Measurements from ENCODE around the gene LGR4.
"Not testable (repeated sequence)": the region's sequence is repeated elsewhere in the genome, so short reads cannot be mapped to it uniquely, and the experiment has no call there.

LGR4 gene

DNA sequence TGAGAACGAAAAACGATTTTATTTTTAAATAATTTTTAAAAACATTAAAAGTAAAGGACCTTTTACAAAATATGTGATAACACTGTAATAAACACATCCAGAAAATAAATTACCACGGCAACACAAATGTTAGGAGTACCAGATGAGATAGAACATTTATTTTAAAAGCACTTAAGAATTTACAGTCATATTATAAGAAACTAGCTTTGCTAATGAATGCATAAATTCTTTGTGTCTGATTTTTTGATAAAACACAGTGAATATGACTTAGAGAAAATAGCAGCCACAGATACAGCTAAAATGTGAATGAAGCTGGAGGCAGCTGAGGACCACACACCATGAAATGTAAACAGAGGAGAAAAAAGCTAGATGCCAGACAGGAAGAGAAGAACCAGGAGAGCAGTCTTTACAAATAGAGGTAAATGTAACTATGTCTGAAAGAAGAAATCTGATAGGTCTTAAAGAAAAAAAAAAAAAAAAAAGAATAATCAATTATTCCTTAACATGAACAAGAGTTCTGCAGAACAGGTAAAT is 124.2 kb downstream of the LGR4 start:
- Histone ChIP-seq H3K4me3 (ENCODE audit: low read depth, low read length) (no peak overlapping the region), H2AFZ (ENCODE audit: low read length, unreplicated experiment) (no peak overlapping the region), H3K36me3 (ENCODE audit: insufficient read depth, low read length) (peaks cover 5% of the 10 kb centered on the region; the same call in 1 of the 2 replicates), H3K4me1 (ENCODE audit: control insufficient read depth, insufficient read depth, low read length, unreplicated experiment) (no peaks in the 10 kb centered on the region), H3K27ac (ENCODE audit: low read depth, low read length) (no peak overlapping the region), H3K79me2 (ENCODE audit: control insufficient read depth, insufficient read depth, low read length, unreplicated experiment) (no peaks in the 10 kb centered on the region), H3K27me3 (ENCODE audit: insufficient read depth, low read length) (no peaks in the 10 kb centered on the region)

DNA sequence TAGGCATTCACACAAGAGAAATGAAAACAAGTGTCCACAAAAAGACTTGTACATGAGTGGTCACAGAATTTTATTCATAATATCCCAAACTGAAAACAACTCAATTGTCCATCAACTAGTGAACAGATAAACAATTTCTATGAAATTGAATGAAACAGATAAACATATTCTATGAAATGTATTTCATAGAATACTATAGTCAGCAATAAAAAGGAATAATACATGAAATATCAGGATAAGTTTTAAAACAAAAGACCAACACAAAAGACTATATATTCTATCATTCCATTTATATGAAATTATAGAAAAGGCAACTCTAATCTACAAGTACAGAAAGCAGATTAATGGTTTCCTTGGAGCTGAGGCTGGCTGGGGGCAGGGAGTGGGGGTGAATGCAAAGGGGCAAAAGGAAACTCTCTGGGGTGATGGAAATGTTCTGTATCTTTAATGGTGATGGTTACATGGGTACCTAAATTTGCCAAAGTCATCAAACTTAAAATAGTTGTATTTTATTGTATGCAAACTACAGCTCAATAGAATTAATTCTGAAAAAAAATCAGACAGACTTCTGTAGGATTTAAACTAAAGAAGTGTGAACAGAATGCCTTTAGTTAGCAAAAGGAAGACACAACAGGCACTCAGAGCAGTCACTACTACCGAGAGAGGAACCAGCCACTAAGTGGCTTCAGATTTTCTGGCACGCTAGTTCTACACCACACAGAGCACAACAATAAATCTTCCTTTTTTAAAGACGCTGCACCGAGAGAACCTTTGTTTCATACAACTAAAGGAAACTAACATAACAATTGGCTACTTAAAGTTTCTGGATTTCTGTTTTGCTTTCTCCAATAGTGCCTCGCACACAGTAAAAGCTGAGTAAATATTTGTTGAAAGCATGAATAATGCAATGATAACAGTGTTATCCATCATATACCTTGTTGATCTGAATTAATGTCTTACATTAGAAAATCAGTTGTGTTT is 124.9 kb downstream of the LGR4 start:
- no peak overlapping the region for H3K27ac ChIP-seq (ENCODE audit: low read depth, low read length)
- no peak overlapping the region for H3K4me3 ChIP-seq (ENCODE audit: low read depth, low read length)
- H3K79me2 ChIP-seq (ENCODE audit: control insufficient read depth, insufficient read depth, low read length, unreplicated experiment): no peaks in the 10 kb centered on the region
- no peaks in the 10 kb centered on the region for H3K27me3 ChIP-seq (ENCODE audit: insufficient read depth, low read length)
- H3K36me3 ChIP-seq (ENCODE audit: insufficient read depth, low read length): peaks cover 5% of the 10 kb centered on the region; the same call in 1 of the 2 replicates
- no peak overlapping the region for H2AFZ ChIP-seq (ENCODE audit: low read length, unreplicated experiment)
- no peaks in the 10 kb centered on the region for H3K4me1 ChIP-seq (ENCODE audit: control insufficient read depth, insufficient read depth, low read length, unreplicated experiment)

DNA sequence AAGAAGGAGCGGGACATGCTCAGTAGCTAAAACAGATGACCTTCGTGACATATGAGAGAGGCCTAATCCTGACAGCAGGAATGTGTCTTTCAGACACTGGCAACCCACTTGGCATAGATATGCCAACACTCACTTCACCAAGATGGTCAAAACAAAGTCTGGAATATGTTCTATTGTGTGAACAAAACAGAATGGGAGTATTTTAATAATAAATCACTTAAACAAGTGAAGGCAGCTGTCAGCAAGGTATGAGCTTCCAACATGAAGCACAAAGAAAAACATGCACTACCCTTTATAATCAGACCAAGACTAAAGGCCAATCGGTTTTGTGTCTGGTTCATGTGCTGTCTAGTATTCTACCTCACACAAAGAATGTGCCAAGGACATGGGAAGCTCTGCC is 132.6 kb downstream of the LGR4 start:
- Histone ChIP-seq H2AFZ (ENCODE audit: low read length, unreplicated experiment) (no peak overlapping the region), H3K27ac (ENCODE audit: low read depth, low read length) (no peak overlapping the region), H3K27me3 (ENCODE audit: insufficient read depth, low read length) (no peaks in the 10 kb centered on the region), H3K4me3 (ENCODE audit: low read depth, low read length) (no peak overlapping the region), H3K36me3 (ENCODE audit: insufficient read depth, low read length) (no peaks in the 10 kb centered on the region), H3K4me1 (ENCODE audit: control insufficient read depth, insufficient read depth, low read length, unreplicated experiment) (no peaks in the 10 kb centered on the region), H3K79me2 (ENCODE audit: control insufficient read depth, insufficient read depth, low read length, unreplicated experiment) (no peaks in the 10 kb centered on the region)

DNA sequence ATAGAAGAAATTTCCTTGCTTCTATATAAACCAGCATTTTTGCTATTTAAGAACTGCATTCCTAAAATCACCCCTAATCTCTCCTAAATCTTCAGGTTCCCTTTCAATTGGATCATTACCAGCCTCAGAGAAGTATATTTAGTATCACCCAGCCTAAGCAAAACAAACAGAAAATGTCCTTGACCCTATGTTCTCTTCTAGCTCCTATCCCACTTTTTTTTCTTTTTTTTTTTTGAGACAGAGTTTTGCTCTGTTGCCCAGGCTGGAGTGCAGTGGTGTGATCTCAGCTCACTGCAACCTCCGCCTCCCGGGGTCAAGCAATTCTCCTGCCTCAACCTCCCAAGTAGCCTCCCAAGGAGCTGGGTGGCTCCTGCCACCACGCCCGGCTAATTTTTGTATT is 137.8 kb downstream of the LGR4 start:
- not testable (repeated sequence) for H3K27ac ChIP-seq (ENCODE audit: low read depth, low read length); H3K79me2 ChIP-seq (ENCODE audit: control insufficient read depth, insufficient read depth, low read length, unreplicated experiment); H3K4me3 ChIP-seq (ENCODE audit: low read depth, low read length); H3K36me3 ChIP-seq (ENCODE audit: insufficient read depth, low read length); H3K27me3 ChIP-seq (ENCODE audit: insufficient read depth, low read length); H2AFZ ChIP-seq (ENCODE audit: low read length, unreplicated experiment); H3K4me1 ChIP-seq (ENCODE audit: control insufficient read depth, insufficient read depth, low read length, unreplicated experiment)

DNA sequence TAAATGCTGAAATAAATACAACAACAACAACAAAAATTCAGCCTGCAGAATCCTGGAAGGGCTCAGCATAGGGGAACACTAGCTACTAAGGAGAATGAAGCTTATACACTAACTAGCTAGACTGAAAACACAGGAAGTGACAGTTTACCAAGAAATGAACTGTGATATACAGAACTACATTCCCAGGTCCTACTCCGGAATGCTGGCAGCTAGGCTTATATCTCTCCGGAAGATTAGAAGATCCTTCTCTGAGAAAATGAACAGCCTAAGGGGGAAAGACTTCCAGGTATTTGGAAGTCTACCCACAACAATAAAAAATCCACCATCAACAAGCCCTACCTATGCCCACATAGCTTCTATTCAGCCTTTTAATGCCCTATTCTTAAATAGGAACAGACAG is 140.6 kb downstream of the LGR4 start:
- Histone ChIP-seq H3K27me3 (ENCODE audit: insufficient read depth, low read length) (no peaks in the 10 kb centered on the region), H3K4me1 (ENCODE audit: control insufficient read depth, insufficient read depth, low read length, unreplicated experiment) (no peaks in the 10 kb centered on the region), H3K79me2 (ENCODE audit: control insufficient read depth, insufficient read depth, low read length, unreplicated experiment) (no peaks in the 10 kb centered on the region), H3K36me3 (ENCODE audit: insufficient read depth, low read length) (no peaks in the 10 kb centered on the region), H3K4me3 (ENCODE audit: low read depth, low read length) (no peak overlapping the region), H3K27ac (ENCODE audit: low read depth, low read length) (no peak overlapping the region), H2AFZ (ENCODE audit: low read length, unreplicated experiment) (no peak overlapping the region)

DNA sequence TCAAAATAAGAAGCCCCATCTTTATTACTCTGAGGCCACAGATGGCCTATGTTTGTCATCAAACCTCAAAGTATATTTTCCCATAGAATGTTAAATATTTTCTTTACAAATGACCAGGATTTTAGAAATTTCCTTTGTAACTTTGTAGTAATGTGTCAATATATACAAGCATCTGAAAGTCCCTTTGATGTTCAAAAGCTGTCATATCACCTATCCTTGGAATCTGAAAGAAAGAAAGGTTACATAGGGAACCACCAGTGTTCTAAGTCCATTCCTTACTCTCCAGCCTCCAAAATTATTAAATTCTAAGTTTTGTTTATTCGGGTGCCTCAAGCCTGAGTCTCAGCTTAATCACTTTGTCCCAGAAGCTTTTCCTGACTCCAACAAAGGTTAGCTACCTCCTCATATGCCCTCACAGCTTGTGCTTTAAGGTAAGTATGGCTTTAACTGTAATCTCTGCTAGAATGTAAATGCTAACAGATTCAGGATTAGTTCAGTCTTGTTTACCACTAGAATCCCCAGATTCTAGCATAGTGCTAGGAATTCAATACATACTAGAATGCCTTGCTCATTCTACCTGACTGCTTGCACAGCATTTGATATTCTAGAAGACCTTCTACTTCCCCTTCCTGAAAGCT is 141.8 kb downstream of the LGR4 start:
- Histone ChIP-seq H3K27me3 (ENCODE audit: insufficient read depth, low read length) (no peaks in the 10 kb centered on the region), H3K4me3 (ENCODE audit: low read depth, low read length) (no peak overlapping the region), H3K4me1 (ENCODE audit: control insufficient read depth, insufficient read depth, low read length, unreplicated experiment) (no peaks in the 10 kb centered on the region), H3K27ac (ENCODE audit: low read depth, low read length) (no peak overlapping the region), H3K79me2 (ENCODE audit: control insufficient read depth, insufficient read depth, low read length, unreplicated experiment) (no peaks in the 10 kb centered on the region), H2AFZ (ENCODE audit: low read length, unreplicated experiment) (no peak overlapping the region), H3K36me3 (ENCODE audit: insufficient read depth, low read length) (no peaks in the 10 kb centered on the region)

DNA sequence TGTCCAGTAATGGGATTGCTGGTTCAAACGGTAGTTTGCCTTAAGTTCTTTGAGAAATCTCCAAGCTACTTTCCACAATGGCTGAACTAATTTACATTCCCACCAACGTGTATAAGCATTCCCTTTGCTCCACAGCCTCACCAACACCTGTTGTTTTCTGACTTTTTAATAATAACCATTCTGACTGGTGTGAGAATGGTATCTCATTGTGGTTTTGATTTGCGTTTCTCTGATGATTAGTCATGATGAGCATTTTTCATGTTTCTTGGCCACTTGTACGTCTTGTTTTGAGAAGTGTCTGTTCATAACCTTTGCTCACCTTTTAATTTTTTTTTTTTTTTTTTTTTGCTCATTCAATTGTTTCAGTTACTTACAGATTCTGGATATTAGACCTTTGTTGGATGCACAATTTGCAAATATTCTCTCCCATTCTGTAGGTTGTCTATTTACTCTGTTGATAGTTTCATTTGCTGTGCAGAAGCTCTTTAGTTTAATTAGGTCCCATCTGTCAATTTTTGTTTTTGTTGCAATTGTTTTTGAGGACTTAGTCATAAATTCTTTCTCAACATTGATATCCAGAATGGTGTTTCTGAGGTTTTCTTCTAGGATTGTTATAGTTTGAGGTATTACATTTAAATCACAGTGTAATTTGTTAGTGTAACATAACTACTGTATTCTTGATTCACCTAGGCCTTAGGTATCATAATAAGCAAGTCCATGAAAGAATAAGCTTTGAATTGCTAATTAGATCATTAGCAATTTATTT is 142.5 kb downstream of the LGR4 start:
- Histone ChIP-seq H3K4me1 (ENCODE audit: control insufficient read depth, insufficient read depth, low read length, unreplicated experiment) (no peaks in the 10 kb centered on the region), H3K27me3 (ENCODE audit: insufficient read depth, low read length) (no peaks in the 10 kb centered on the region), H3K4me3 (ENCODE audit: low read depth, low read length) (no peak overlapping the region), H2AFZ (ENCODE audit: low read length, unreplicated experiment) (no peak overlapping the region), H3K36me3 (ENCODE audit: insufficient read depth, low read length) (no peaks in the 10 kb centered on the region), H3K27ac (ENCODE audit: low read depth, low read length) (no peak overlapping the region), H3K79me2 (ENCODE audit: control insufficient read depth, insufficient read depth, low read length, unreplicated experiment) (no peaks in the 10 kb centered on the region)

DNA sequence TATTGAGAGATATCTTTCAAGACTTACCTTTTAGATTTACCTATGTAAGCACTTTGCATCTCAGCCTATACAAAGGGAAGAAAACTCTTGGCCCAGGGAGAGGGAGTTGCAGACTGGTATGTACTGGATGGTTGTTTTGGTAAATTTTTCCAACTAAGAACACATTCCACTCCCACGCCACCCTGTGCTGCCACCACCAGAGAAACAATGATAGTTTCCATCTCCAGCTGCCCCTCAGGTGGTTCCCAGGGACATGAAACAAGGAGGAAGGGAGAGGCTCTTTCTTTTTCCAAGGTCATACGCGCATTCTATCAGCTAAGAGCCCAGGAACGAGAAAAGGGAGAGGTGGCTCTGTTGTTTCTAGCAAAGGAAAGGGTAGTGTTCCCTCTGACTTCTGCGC is 144.0 kb downstream of the LGR4 start:
- H3K79me2 ChIP-seq (ENCODE audit: control insufficient read depth, insufficient read depth, low read length, unreplicated experiment): no peaks in the 10 kb centered on the region
- H3K27me3 ChIP-seq (ENCODE audit: insufficient read depth, low read length): no peaks in the 10 kb centered on the region
- H3K27ac ChIP-seq (ENCODE audit: low read depth, low read length): no peak overlapping the region
- no peak overlapping the region for H2AFZ ChIP-seq (ENCODE audit: low read length, unreplicated experiment)
- H3K36me3 ChIP-seq (ENCODE audit: insufficient read depth, low read length): no peaks in the 10 kb centered on the region
- no peak overlapping the region for H3K4me3 ChIP-seq (ENCODE audit: low read depth, low read length)
- H3K4me1 ChIP-seq (ENCODE audit: control insufficient read depth, insufficient read depth, low read length, unreplicated experiment): no peaks in the 10 kb centered on the region

DNA sequence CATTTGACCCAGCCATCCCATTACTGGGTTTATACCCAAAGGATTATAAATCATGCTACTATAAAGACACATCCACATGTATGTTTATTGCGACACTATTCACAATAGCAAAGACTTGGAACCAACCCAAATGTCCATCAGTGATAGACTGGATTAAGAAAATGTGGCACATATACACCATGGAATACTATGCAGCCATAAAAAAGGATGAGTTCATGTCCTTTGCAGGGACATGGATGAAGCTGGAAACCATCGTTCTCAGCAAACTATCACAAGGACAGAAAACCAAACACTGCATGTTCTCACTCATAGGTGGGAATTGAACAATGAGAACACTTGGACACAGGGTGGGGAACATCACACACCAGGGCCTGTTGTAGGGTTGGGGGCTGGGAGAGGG is 145.5 kb downstream of the LGR4 start:
- not testable (repeated sequence) for H3K4me3 ChIP-seq (ENCODE audit: low read depth, low read length); H3K79me2 ChIP-seq (ENCODE audit: control insufficient read depth, insufficient read depth, low read length, unreplicated experiment); H3K27me3 ChIP-seq (ENCODE audit: insufficient read depth, low read length); H3K27ac ChIP-seq (ENCODE audit: low read depth, low read length); H2AFZ ChIP-seq (ENCODE audit: low read length, unreplicated experiment); H3K4me1 ChIP-seq (ENCODE audit: control insufficient read depth, insufficient read depth, low read length, unreplicated experiment); H3K36me3 ChIP-seq (ENCODE audit: insufficient read depth, low read length)

DNA sequence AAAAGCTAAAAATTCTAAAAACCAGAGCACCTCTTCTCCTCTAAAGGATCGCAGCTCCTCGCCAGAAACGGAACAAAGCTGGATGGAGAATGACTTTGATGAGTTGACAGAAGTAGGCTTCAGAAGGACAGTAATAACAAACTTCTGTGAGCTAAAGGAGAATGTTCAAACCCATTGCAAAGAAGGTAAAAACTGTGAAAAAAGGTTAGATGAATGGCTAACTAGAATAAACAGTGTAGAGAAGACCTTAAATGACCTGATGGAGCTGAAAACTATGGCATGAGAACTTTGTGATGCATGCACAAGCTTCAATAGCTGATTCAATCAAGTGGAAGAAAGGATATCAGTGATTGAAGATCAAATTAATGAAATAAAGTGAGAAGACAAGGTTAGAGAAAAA is 150.4 kb downstream of the LGR4 start:
- H2AFZ ChIP-seq (ENCODE audit: low read length, unreplicated experiment); H3K27me3 ChIP-seq (ENCODE audit: insufficient read depth, low read length); H3K27ac ChIP-seq (ENCODE audit: low read depth, low read length); H3K36me3 ChIP-seq (ENCODE audit: insufficient read depth, low read length); H3K4me3 ChIP-seq (ENCODE audit: low read depth, low read length); H3K79me2 ChIP-seq (ENCODE audit: control insufficient read depth, insufficient read depth, low read length, unreplicated experiment): not testable (repeated sequence)
- H3K4me1 ChIP-seq (ENCODE audit: control insufficient read depth, insufficient read depth, low read length, unreplicated experiment): peaks cover 14% of the 10 kb centered on the region

Measured in ACC112 (cell line).